ENCODE data around the gene TMEM184A.
A peak's percentile ranks its signal among the peaks of the same experiment; 100 is the strongest.
"Not testable (repeated sequence)": the region's sequence is repeated elsewhere in the genome, so short reads cannot be mapped to it uniquely, and the experiment has no call there.

TMEM184A gene

GRCh38 chr7:1588978-1589377, 33.0 kb upstream of the TMEM184A start:
- DNase-seq: no peak

GRCh38 chr7:1587738-1588137, 31.7 kb upstream of the TMEM184A start:
- no peak for DNase-seq

GRCh38 chr7:1586827-1587705, 31.1 kb upstream of the TMEM184A start:
- peak; percentile 12 for DNase-seq

GRCh38 chr7:1586126-1586826, 30.3 kb upstream of the TMEM184A start:
- no peak for DNase-seq

- no peak for DNase-seq
These were observed 29.4 kb upstream of the TMEM184A start for GRCh38 chr7:1585142-1585981.

- DNase-seq: no peak
These were observed 28.7 kb upstream of the TMEM184A start for GRCh38 chr7:1584700-1585099.

- DNase-seq: not testable (repeated sequence)
These were observed 27.4 kb upstream of the TMEM184A start for GRCh38 chr7:1583241-1583930.

GRCh38 chr7:1580422-1581030, 24.5 kb upstream of the TMEM184A start:
- DNase-seq: no peak

GRCh38 chr7:1579481-1580421, 23.7 kb upstream of the TMEM184A start:
- DNase-seq: peak; percentile 36

GRCh38 chr7:1578513-1578912, 22.5 kb upstream of the TMEM184A start:
- DNase-seq: no peak

- DNase-seq: no peak
These were observed 20.7 kb upstream of the TMEM184A start for GRCh38 chr7:1576521-1577253.

GRCh38 chr7:1575809-1576208, 19.8 kb upstream of the TMEM184A start:
- DNase-seq: no peak

GRCh38 chr7:1572111-1572822, 16.3 kb upstream of the TMEM184A start:
- no peak for DNase-seq

- DNase-seq: peak; percentile 67
These were observed 14.0 kb upstream of the TMEM184A start, which contains the start of gene PSMG3 for GRCh38 chr7:1569833-1570632. TSS of gene PSMG3 (minus strand) at chr7:1570032. CDS start at chr7:1569339, 693 bp downstream.

- DNase-seq: no peak
These were observed 13.4 kb upstream of the TMEM184A start for GRCh38 chr7:1569440-1569832.

- DNase-seq: no peak
These were observed 13.0 kb upstream of the TMEM184A start for GRCh38 chr7:1569016-1569415.

GRCh38 chr7:1567896-1568510, 12.0 kb upstream of the TMEM184A start:
- no peak for DNase-seq
